ENCODE measurements around the gene UBE2E3. TPM values are rescaled to one million over a fixed set of nuclear protein-coding genes. Genes with fewer than 3 reads are reported as not detected.

Gene UBE2E3
- total RNA-seq, 1 experiment from 2014 or later: 180 TPM

GRCh38 chr2:181025004-181025403, 44.6 kb downstream of the UBE2E3 start:
- TF ChIP-seq CTCF (conservative IDR thresholded peaks at IDR 0.05): no peak
- no peak for TF ChIP-seq EZH2 (IDR thresholded peaks at IDR 0.05; ENCODE audit: low read depth)
- H3K27me3 ChIP-seq (ENCODE audit: insufficient read depth, low read depth): no peaks in the 10 kb centered on the region
- no peaks in the 10 kb centered on the region; the same call in 1 of the 2 replicates for H3K9me3 ChIP-seq (ENCODE audit: insufficient read depth, low read depth)
- H3K4me1 ChIP-seq (replicated peaks; ENCODE audit: insufficient read depth): no peaks in the 10 kb centered on the region
- no peaks in the 10 kb centered on the region for H3K9me2 ChIP-seq (ENCODE audit: insufficient read depth)
- H3K4me3 ChIP-seq: no peak overlapping the region
- H3K27ac ChIP-seq: no peak overlapping the region
- H3K79me2 ChIP-seq (ENCODE audit: low read depth): peaks cover 93% of the 10 kb centered on the region
- no peak overlapping the region for H2AFZ ChIP-seq
- POLR2A ChIA-PET (ENCODE audit: unreplicated experiment): no interaction called here
- intact Hi-C loops (cut with micrococcal nuclease; ENCODE audit: unreplicated experiment): no loop called here
- H3K36me3 ChIP-seq (ENCODE audit: low read depth): peaks cover 10% of the 10 kb centered on the region; the same call in 1 of the 2 replicates
- no peak overlapping the region for H3K4me2 ChIP-seq
- CTCF ChIA-PET: no interaction called here
- DNase-seq: no peak
- peaks cover 18% of the 10 kb centered on the region; the same call in 1 of the 2 replicates for H4K20me1 ChIP-seq (ENCODE audit: insufficient read depth)
- H3F3A ChIP-seq (ENCODE audit: insufficient read depth, low read depth): peaks cover 5% of the 10 kb centered on the region; the same call in 1 of the 2 replicates
- BruUV-seq (replicated peaks): no TSS peak

- Histone ChIP-seq H3K36me3 (ENCODE audit: low read depth) (no peaks in the 10 kb centered on the region; the same call in 1 of the 2 replicates), H3K79me2 (ENCODE audit: low read depth) (peaks cover 61% of the 10 kb centered on the region), H3K27me3 (ENCODE audit: insufficient read depth, low read depth) (no peaks in the 10 kb centered on the region), H3K4me3 (no peak overlapping the region), H2AFZ (no peak overlapping the region), H3K9me2 (ENCODE audit: insufficient read depth) (no peaks in the 10 kb centered on the region), H3K9me3 (ENCODE audit: insufficient read depth, low read depth) (0 out of 2 replicates have a peak, but pooled peaks cover 7% of the 10 kb centered on the region), H3F3A (ENCODE audit: insufficient read depth, low read depth) (0 out of 2 replicates have a peak, but pooled peaks cover 5% of the 10 kb centered on the region), H3K4me2 (no peak overlapping the region), H3K4me1 (replicated peaks; ENCODE audit: insufficient read depth) (0 out of 2 replicates have a peak, but pooled peaks cover 3% of the 10 kb centered on the region), H4K20me1 (ENCODE audit: insufficient read depth) (no peaks in the 10 kb centered on the region; the same call in 1 of the 2 replicates), H3K27ac (no peak overlapping the region)
- no peak for TF ChIP-seq EZH2 (IDR thresholded peaks at IDR 0.05; ENCODE audit: low read depth)
- no peak for TF ChIP-seq CTCF (conservative IDR thresholded peaks at IDR 0.05)
- intact Hi-C loops (cut with micrococcal nuclease; ENCODE audit: unreplicated experiment): no loop called here
- no peak for DNase-seq
- ChIA-PET POLR2A (ENCODE audit: unreplicated experiment) (no interaction called here), CTCF (no interaction called here)
- no TSS peak for BruUV-seq (replicated peaks)
These were observed 56.0 kb downstream of the UBE2E3 start for GRCh38 chr2:181036445-181036844.

GRCh38 chr2:181036848-181037603, 56.6 kb downstream of the UBE2E3 start:
- no peak for TF ChIP-seq EZH2 (IDR thresholded peaks at IDR 0.05; ENCODE audit: low read depth)
- TF ChIP-seq CTCF (conservative IDR thresholded peaks at IDR 0.05): no peak

More at GRCh38 chr2:181036848-181037603, 56.6 kb downstream of the UBE2E3 start:
- BruUV-seq (replicated peaks): no TSS peak
- Histone ChIP-seq H3K4me3 (no peak overlapping the region), H3F3A (ENCODE audit: insufficient read depth, low read depth) (peaks cover 5% of the 10 kb centered on the region; the same call in 1 of the 2 replicates), H3K36me3 (ENCODE audit: low read depth) (no peaks in the 10 kb centered on the region), H3K79me2 (ENCODE audit: low read depth) (peaks cover 56% of the 10 kb centered on the region), H4K20me1 (ENCODE audit: insufficient read depth) (peaks cover 5% of the 10 kb centered on the region), H3K4me2 (no peak overlapping the region), H3K9me3 (ENCODE audit: insufficient read depth, low read depth) (0 out of 2 replicates have a peak, but pooled peaks cover under 1% of the 10 kb centered on the region), H3K4me1 (replicated peaks; ENCODE audit: insufficient read depth) (0 out of 2 replicates have a peak, but pooled peaks cover 3% of the 10 kb centered on the region), H3K27me3 (ENCODE audit: insufficient read depth, low read depth) (no peaks in the 10 kb centered on the region), H2AFZ (no peak overlapping the region), H3K9me2 (ENCODE audit: insufficient read depth) (no peaks in the 10 kb centered on the region), H3K27ac (no peak overlapping the region)
- no peak for DNase-seq
- CTCF ChIA-PET: no interaction called here
- POLR2A ChIA-PET (ENCODE audit: unreplicated experiment): interaction anchor here (0.6 kb wide), 1 partner anchor 11 kb away, joined by 4 read pairs; no protein-coding TSS in a partner anchor
- intact Hi-C loops (cut with micrococcal nuclease; ENCODE audit: unreplicated experiment): no loop called here

Measured in PC-9 (cell line).